Measurements from ENCODE around the gene ANAPC13.

The ANAPC13 gene

GRCh38 chr3:134437211-134437752, 48.5 kb downstream of the ANAPC13 start:
- DNase-seq (ENCODE audit: low read depth) = no peak
- no peak for TF ChIP-seq CTCF (IDR thresholded peaks at IDR 0.05; ENCODE audit: control insufficient read depth, extremely low read depth, insufficient read depth)
- no peak overlapping the region for H3K4me3 ChIP-seq (ENCODE audit: low read depth, low read length)

- no peak for DNase-seq (ENCODE audit: low read depth)
- no peak overlapping the region for H3K4me3 ChIP-seq (ENCODE audit: low read depth, low read length)
- TF ChIP-seq CTCF (IDR thresholded peaks at IDR 0.05; ENCODE audit: control insufficient read depth, extremely low read depth, insufficient read depth) = no peak
These were observed 53.5 kb downstream of the ANAPC13 start for GRCh38 chr3:134432236-134432635.

- no peak for DNase-seq (ENCODE audit: low read depth)
- no peak for TF ChIP-seq CTCF (IDR thresholded peaks at IDR 0.05; ENCODE audit: control insufficient read depth, extremely low read depth, insufficient read depth)
- no peak overlapping the region for H3K4me3 ChIP-seq (ENCODE audit: low read depth, low read length)
These were observed 54.8 kb downstream of the ANAPC13 start for GRCh38 chr3:134430950-134431445.

GRCh38 chr3:134430174-134430573, 55.6 kb downstream of the ANAPC13 start:
- H3K4me3 ChIP-seq (ENCODE audit: low read depth, low read length) = no peak overlapping the region
- no peak for TF ChIP-seq CTCF (IDR thresholded peaks at IDR 0.05; ENCODE audit: control insufficient read depth, extremely low read depth, insufficient read depth)
- no peak for DNase-seq (ENCODE audit: low read depth)

GRCh38 chr3:134428401-134428800, 57.4 kb downstream of the ANAPC13 start:
- no peak for DNase-seq (ENCODE audit: low read depth)
- TF ChIP-seq CTCF (IDR thresholded peaks at IDR 0.05; ENCODE audit: control insufficient read depth, extremely low read depth, insufficient read depth) = no peak
- no peak overlapping the region for H3K4me3 ChIP-seq (ENCODE audit: low read depth, low read length)
